ENCODE data around the gene TNFSF12. TPM values are rescaled to one million over a fixed set of nuclear protein-coding genes. Genes with fewer than 3 reads are reported as not detected.

Gene TNFSF12
- total RNA-seq, 1 experiment from 2014 or later = 5.9 TPM

GRCh38 chr17:7580604-7581575 is 32.0 kb downstream of the TNFSF12 start:
- no peak for DNase-seq (ENCODE audit: low read depth in 1 of 2, low spot score in 2 of 2)
- Histone ChIP-seq H3K27ac (no peak overlapping the region), H3K27me3 (replicated peaks) (no peaks in the 10 kb centered on the region), H3K9me3 (replicated peaks) (no peaks in the 10 kb centered on the region), H3K36me3 (peaks cover 68% of the 10 kb centered on the region), H3K4me1 (replicated peaks) (peaks cover 33% of the 10 kb centered on the region), H3K4me3 (no peak overlapping the region)

DNA sequence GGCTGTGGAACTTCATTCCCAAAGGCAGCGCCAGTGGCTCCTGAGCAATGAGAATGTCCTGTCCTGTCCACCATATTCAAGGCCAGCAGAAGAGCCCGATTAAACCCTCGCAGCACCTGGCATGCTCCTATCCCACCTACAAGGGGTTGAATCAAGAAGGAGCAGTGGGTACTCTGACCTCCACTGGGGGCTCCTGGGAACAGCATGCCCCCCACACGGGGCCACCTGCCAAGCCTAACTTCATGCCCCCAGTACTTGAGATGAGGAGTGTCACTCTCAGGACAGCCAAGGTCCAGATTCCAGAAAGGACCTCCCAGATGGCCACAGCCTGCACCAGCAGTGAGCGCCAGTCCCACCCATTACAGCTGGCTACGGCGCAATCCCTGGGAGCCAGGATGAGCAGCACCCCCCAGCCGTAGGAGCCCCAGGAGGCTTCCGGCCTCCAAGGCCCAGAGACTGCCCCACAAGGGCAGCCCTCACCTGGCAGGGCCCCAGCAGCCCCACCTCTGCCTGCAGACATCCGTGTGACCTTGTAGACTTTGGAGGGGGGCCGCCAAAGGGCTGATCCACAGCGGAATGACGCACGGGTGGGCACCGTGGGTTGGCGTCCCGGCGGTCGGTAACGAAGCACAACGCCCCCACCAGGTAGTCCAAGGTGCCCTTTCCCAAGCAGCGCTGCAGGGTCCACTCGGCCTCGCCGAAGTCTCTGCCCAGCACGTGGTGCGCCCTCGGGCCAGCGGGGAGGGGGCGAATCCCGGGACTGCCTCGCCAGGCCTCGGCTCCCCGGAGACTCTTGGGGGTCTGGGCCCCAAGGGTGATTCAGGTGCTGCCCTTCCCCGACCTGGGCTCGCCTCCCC is 33.8 kb downstream of the TNFSF12 start:
- Histone ChIP-seq H3K4me1 (replicated peaks) (peaks cover 33% of the 10 kb centered on the region), H3K27ac (peak overlapping the region; percentile 98), H3K9me3 (replicated peaks) (no peaks in the 10 kb centered on the region), H3K4me3 (peak overlapping the region; percentile 60; the same call in 1 of the 2 replicates), H3K27me3 (replicated peaks) (no peaks in the 10 kb centered on the region), H3K36me3 (peaks cover 60% of the 10 kb centered on the region)
- no peak for DNase-seq (ENCODE audit: low read depth in 1 of 2, low spot score in 2 of 2)

DNA sequence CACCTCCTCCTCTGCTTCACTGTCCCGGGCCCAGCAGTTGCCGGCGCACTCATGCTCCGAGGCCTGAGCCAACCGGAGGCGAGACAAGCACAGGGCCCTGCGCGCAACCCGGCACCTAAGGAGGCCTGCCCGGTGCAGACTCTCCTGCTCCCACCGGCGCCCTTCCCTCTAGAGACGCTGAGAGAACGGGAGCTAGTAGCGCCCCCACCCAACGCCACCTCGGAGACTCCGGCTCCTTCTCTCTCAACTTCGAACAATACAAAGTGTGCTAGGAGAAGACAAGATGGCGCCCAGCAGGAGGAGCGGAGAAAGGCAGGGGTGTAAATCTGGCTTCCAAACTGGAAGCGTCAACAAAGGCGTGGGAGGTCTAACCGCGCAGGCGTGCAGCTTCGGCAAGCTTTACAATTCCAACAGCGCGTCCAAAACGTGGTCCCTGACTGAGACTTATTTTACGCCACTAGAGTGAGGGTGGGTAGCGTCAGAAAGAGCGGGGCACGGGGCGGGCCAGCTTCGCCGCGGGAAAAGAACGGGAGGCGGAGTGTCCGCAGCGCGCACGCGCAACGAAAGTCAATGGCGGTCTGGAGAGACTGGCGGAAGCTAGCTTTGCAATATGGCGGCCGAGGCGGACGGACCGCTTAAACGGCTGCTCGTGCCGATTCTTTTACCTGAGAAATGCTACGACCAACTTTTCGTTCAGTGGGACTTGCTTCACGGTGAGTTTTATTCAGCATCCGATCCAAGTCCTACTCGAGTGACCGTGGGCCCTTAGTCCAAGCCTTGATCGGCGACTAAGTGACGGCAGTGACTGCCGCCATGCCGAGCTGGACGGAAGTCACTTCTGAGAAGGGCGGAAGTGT is 34.6 kb downstream of the TNFSF12 start, which contains the start of gene MPDU1:
MPDU1 (plus strand) TSS at position 600 of the 857 bp plus-strand sequence; CDS start at position 611, 11 bp downstream.
- no peaks in the 10 kb centered on the region for H3K9me3 ChIP-seq (replicated peaks)
- H3K4me1 ChIP-seq (replicated peaks) = peaks cover 33% of the 10 kb centered on the region
- peak within 1 kb of the TSS; percentile 98 for H3K27ac ChIP-seq

DNA sequence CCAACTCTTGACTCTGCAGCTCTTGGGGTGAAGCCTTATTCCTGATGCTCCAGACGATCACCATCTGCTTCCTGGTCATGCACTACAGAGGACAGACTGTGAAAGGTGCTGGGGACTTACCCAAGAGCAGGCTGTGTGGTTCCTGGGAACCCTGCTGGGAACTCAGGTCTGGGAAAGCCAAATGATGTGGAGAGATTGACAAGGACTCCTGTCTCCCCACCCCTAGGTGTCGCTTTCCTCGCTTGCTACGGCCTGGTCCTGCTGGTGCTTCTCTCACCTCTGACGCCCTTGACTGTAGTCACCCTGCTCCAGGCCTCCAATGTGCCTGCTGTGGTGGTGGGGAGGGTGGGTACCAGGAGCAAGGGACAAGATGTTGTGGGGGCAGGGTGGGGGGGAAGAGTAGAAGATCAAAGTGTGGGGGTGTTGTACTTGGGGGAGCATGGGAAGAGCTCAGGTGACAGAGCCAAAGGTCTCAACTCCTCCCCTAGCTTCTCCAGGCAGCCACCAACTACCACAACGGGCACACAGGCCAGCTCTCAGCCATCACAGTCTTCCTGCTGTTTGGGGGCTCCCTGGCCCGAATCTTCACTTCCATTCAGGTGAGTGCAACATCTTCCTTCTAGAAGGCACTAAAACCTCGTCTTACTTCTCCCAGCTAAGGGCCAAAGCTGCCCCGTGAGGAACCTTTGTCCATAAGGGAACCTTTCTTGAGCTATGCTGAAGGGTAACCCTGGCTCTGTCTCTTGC is 38.0 kb downstream of the TNFSF12 start:
- Histone ChIP-seq H3K4me3 (no peak overlapping the region), H3K27me3 (replicated peaks) (no peaks in the 10 kb centered on the region), H3K9me3 (replicated peaks) (no peaks in the 10 kb centered on the region), H3K27ac (no peak overlapping the region), H3K4me1 (replicated peaks) (peaks cover 30% of the 10 kb centered on the region), H3K36me3 (peaks cover 64% of the 10 kb centered on the region)
- DNase-seq (ENCODE audit: low read depth in 1 of 2, low spot score in 2 of 2) = no peak

More for the DNA sequence above, 34.6 kb downstream of the TNFSF12 start, which contains the start of gene MPDU1:
- peak; percentile 97 to 98 for DNase-seq (ENCODE audit: low read depth in 1 of 2, low spot score in 2 of 2)
- peaks cover 57% of the 10 kb centered on the region for H3K36me3 ChIP-seq
- no peaks in the 10 kb centered on the region for H3K27me3 ChIP-seq (replicated peaks)
- peak within 1 kb of the TSS; percentile 60 for H3K4me3 ChIP-seq

- no peaks in the 10 kb centered on the region for H3K9me3 ChIP-seq (replicated peaks)
- peaks cover 28% of the 10 kb centered on the region for H3K4me1 ChIP-seq (replicated peaks)
- no peak overlapping the region for H3K27ac ChIP-seq
- peaks cover 65% of the 10 kb centered on the region for H3K36me3 ChIP-seq
- H3K4me3 ChIP-seq = no peak overlapping the region
- DNase-seq (ENCODE audit: low read depth in 1 of 2, low spot score in 2 of 2) = no peak
- no peaks in the 10 kb centered on the region for H3K27me3 ChIP-seq (replicated peaks)
Observed at GRCh38 chr17:7587420-7588151, 38.7 kb downstream of the TNFSF12 start.

GRCh38 chr17:7588553-7589203 is 39.8 kb downstream of the TNFSF12 start:
- no peak overlapping the region for H3K4me3 ChIP-seq
- H3K27me3 ChIP-seq (replicated peaks) = no peaks in the 10 kb centered on the region
- H3K27ac ChIP-seq = no peak overlapping the region
- H3K36me3 ChIP-seq = peaks cover 69% of the 10 kb centered on the region
- DNase-seq (ENCODE audit: low read depth in 1 of 2, low spot score in 2 of 2) = no peak
- no peaks in the 10 kb centered on the region for H3K9me3 ChIP-seq (replicated peaks)
- peaks cover 19% of the 10 kb centered on the region for H3K4me1 ChIP-seq (replicated peaks)

DNA sequence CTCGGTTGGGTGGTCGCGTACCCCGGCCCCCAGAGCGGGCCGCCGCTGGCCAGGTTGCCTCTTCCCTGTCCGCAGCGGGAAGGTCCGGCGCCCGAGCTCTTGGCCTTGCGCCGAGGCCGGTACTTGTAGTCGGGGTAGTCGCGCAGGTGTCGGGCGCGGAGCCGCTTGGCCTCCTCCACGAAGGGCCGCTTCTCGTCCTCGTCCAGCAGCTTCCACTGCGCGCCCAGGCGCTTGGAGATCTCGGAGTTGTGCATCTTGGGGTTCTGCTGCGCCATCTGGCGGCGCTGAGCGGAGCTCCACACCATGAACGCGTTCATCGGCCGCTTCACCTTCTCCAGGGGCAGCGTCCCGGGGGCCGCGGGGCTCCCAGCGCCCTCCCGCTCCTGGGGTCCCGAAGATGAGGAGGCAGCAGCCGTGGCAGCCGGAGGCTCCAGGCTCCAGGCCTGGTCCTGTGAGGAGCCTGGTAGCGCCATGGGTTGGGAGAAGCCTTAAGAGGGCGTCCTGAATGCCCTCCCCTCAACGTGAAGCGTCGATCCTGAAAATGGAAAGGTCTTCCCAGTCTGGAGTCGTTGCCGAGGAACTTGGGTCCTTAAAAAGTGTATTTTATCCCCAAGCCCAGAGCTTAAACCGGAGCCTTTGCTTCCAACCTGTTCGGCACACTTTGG is 40.5 kb downstream of the TNFSF12 start:
- no peak for DNase-seq (ENCODE audit: low read depth in 1 of 2, low spot score in 2 of 2)
- Histone ChIP-seq H3K27me3 (replicated peaks) (no peaks in the 10 kb centered on the region), H3K4me1 (replicated peaks) (peaks cover 19% of the 10 kb centered on the region), H3K4me3 (no peak overlapping the region), H3K9me3 (replicated peaks) (no peaks in the 10 kb centered on the region), H3K27ac (no peak overlapping the region), H3K36me3 (peaks cover 76% of the 10 kb centered on the region)

DNA sequence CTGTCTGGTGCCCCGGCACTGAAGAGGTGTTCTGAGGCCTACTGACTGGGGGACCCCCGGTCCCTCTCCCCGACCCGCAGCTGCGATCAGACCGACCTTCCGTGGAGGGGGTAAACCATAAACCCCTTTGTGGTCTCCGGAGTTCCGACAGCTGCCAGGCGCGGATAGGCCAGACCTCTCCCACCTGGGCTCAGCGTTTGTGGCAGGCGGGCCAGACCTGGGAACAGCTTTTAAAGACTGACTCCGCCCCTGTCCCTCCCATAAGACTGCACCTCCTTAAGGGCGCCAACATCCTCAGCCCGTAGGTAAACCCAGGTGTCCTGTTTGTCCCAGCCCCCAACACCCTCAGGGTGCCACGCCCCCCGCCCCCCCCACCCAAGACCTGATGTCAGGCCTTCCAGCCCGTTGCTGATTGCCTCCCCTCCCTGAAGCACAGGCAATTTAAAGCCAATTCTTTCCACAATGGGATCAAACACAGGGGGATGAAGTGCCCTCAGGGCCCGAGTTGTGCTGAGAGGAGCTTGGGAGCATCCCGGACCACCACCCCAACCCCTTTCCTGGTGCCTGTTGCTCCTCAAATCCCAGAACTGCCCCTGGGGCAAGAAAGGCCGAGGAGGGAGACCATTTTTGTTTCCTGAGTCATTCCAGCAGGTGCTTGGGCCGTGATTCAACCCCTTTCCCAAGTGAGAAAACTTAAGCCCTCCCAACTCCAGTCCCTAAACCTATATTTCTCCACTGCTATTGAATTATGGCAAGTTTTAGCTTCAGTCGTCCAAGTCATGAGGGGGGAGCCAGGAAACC is 41.2 kb downstream of the TNFSF12 start, which contains the start of gene SOX15:
SOX15 (minus strand) TSS at position 204 of the 801 bp plus-strand sequence. CDS start 418 bp downstream, outside the sequence.
- no peak for DNase-seq (ENCODE audit: low read depth in 1 of 2, low spot score in 2 of 2)
- Histone ChIP-seq H3K36me3 (peaks cover 83% of the 10 kb centered on the region), H3K27me3 (replicated peaks) (no peaks in the 10 kb centered on the region), H3K27ac (no peak within 1 kb of the TSS), H3K4me3 (no peak within 1 kb of the TSS), H3K4me1 (replicated peaks) (peaks cover 12% of the 10 kb centered on the region), H3K9me3 (replicated peaks) (no peaks in the 10 kb centered on the region)

DNA sequence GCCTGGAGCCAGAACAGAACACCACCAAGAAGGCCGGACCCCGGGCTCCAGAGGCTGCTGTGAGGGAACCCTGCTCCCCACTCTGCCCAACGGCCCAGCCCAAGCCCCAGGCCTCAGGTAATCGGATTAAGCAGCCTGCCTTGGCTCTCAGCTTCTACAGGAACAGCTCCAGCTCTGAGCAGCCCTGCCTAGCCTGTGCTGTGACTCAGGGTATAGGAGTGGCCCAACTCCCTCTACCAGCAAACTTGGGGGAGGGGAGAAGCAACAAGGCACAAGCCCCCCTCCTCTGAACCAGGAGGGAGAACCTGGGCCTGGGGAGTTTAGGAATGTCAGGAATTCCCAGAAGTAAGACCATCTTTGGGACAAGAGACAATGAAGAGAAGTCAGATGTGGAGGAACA is 41.9 kb downstream of the TNFSF12 start:
- peaks cover 10% of the 10 kb centered on the region for H3K4me1 ChIP-seq (replicated peaks)
- no peaks in the 10 kb centered on the region for H3K27me3 ChIP-seq (replicated peaks)
- H3K4me3 ChIP-seq = no peak overlapping the region
- H3K27ac ChIP-seq = no peak overlapping the region
- no peak for DNase-seq (ENCODE audit: low read depth in 1 of 2, low spot score in 2 of 2)
- no peaks in the 10 kb centered on the region for H3K9me3 ChIP-seq (replicated peaks)
- H3K36me3 ChIP-seq = peaks cover 87% of the 10 kb centered on the region

DNA sequence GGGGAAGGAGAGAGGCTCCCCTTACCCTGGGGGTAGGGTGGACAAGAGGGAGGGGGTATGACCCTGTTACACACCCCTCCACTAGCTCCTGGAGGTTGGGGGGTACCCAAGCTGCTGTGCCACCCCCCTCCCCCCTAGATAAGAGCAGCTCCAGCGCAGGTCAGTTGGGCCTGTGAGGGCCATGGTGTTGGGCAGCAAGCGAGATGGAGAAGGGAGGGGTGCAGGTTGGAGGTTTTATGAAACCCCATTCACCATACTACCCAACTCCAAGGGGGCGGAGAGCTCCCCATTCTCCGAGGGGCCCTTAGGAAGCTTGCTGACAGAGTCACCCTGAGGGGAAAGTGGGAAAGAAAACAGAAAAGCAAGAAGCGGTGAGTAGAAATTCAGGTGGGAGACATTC is 42.7 kb downstream of the TNFSF12 start:
- H3K36me3 ChIP-seq = peaks cover 91% of the 10 kb centered on the region
- no peak overlapping the region for H3K4me3 ChIP-seq
- peaks cover 10% of the 10 kb centered on the region for H3K4me1 ChIP-seq (replicated peaks)
- H3K27me3 ChIP-seq (replicated peaks) = no peaks in the 10 kb centered on the region
- H3K27ac ChIP-seq = no peak overlapping the region
- no peak for DNase-seq (ENCODE audit: low read depth in 1 of 2, low spot score in 2 of 2)
- H3K9me3 ChIP-seq (replicated peaks) = no peaks in the 10 kb centered on the region
